ENCODE data around the gene PITPNC1. TPM values are rescaled to one million over a fixed set of nuclear protein-coding genes. Genes with fewer than 3 reads are reported as not detected.
A peak's percentile ranks its signal among the peaks of the same experiment; 100 is the strongest.

Gene PITPNC1
- total and polyA plus RNA-seq, 2 donors (not counting 3 experiments of a cell fraction or from before 2014, with no cell fraction given), result 2.4 to 9.6 TPM

- dilution Hi-C loops (cut with MboI; ENCODE audit: extremely low pct_ligation_motif_present, low sequenced_read_pairs), result no loop called here
- Histone ChIP-seq H3K36me3 (ENCODE audit: control insufficient read depth in 2 of 2, extremely low read depth in 1 of 2, insufficient read depth in 2 of 2, low read length in 2 of 2) (no peaks in the 10 kb centered on the region), H3K4me1 (ENCODE audit: control insufficient read depth, extremely low read depth, insufficient read depth, low read length) (peaks cover 3% of the 10 kb centered on the region), H3K27ac (ENCODE audit: insufficient read depth, low read depth, low read length) (no peak overlapping the region), H4K20me1 (replicated peaks; ENCODE audit: control insufficient read depth, extremely low read depth, insufficient read depth, low read length) (no peaks in the 10 kb centered on the region), H3K9ac (replicated peaks; ENCODE audit: extremely low read depth, insufficient read depth, low read length) (no peak overlapping the region), H3K9me1 (replicated peaks; ENCODE audit: control insufficient read depth, extremely low read depth, insufficient read depth, low read length) (no peaks in the 10 kb centered on the region), H3K4me2 (ENCODE audit: insufficient read depth, low read length) (no peak overlapping the region), H3K4me3 (replicated peaks in 1 of 3; ENCODE audit: insufficient read depth in 1 of 3, low read depth in 1 of 3, low read length in 3 of 3) (no peak overlapping the region), H3K79me2 (ENCODE audit: control insufficient read depth, insufficient read depth, low read length) (no peaks in the 10 kb centered on the region), H3K9me3 (replicated peaks; ENCODE audit: control insufficient read depth, insufficient read depth, low read length) (no peaks in the 10 kb centered on the region), H2AFZ (ENCODE audit: low read depth, low read length) (no peak overlapping the region), H3K27me3 (ENCODE audit: control insufficient read depth in 2 of 2, insufficient read depth in 2 of 2, low read length in 2 of 2) (peaks cover 0 to 7% of the 10 kb centered on the region in 2 experiments)
- ChIA-PET POLR2A (no interaction called here), CTCF (interaction anchor here (1.3 to 7.3 kb wide), 3 partner anchors 22 to 230 kb away, joined by 3 to 68 read pairs (median 9); partner anchors contain the start of gene PITPNC1)
- peak; percentile 61 for FAIRE-seq
- no TSS peak for BruUV-seq (replicated peaks)
- peak; percentile 80 for TF ChIP-seq GATA2 (IDR thresholded peaks at IDR 0.05; ENCODE audit: insufficient read depth, insufficient read length, low read depth, low read length)
- no peak for TF ChIP-seq FOS (IDR thresholded peaks at IDR 0.05; ENCODE audit: borderline replicate concordance, insufficient read depth, low read length)
- peak; percentile 84 for DNase-seq (ENCODE audit: low read depth, low spot score)
- intact Hi-C loops (cut with micrococcal nuclease), result no loop called here
Measured at GRCh38 chr17:67606471-67606870, 229.4 kb downstream of the PITPNC1 start.

- Histone ChIP-seq H3K4me3 (replicated peaks in 1 of 3; ENCODE audit: insufficient read depth in 1 of 3, low read depth in 1 of 3, low read length in 3 of 3) (no peak overlapping the region), H3K79me2 (ENCODE audit: control insufficient read depth, insufficient read depth, low read length) (no peaks in the 10 kb centered on the region), H3K9me3 (replicated peaks; ENCODE audit: control insufficient read depth, insufficient read depth, low read length) (no peaks in the 10 kb centered on the region), H4K20me1 (replicated peaks; ENCODE audit: control insufficient read depth, extremely low read depth, insufficient read depth, low read length) (no peaks in the 10 kb centered on the region), H3K9ac (replicated peaks; ENCODE audit: extremely low read depth, insufficient read depth, low read length) (no peak overlapping the region), H3K9me1 (replicated peaks; ENCODE audit: control insufficient read depth, extremely low read depth, insufficient read depth, low read length) (no peaks in the 10 kb centered on the region), H3K4me2 (ENCODE audit: insufficient read depth, low read length) (no peak overlapping the region), H3K27me3 (ENCODE audit: control insufficient read depth in 2 of 2, insufficient read depth in 2 of 2, low read length in 2 of 2) (peaks cover 0 to 7% of the 10 kb centered on the region in 2 experiments), H3K27ac (ENCODE audit: insufficient read depth, low read depth, low read length) (no peak overlapping the region), H3K4me1 (ENCODE audit: control insufficient read depth, extremely low read depth, insufficient read depth, low read length) (peaks cover 3% of the 10 kb centered on the region), H2AFZ (ENCODE audit: low read depth, low read length) (no peak overlapping the region), H3K36me3 (ENCODE audit: control insufficient read depth in 2 of 2, extremely low read depth in 1 of 2, insufficient read depth in 2 of 2, low read length in 2 of 2) (no peaks in the 10 kb centered on the region)
- TF ChIP-seq GATA2 (IDR thresholded peaks at IDR 0.05; ENCODE audit: insufficient read depth, insufficient read length, low read depth, low read length), result no peak
- no peak for TF ChIP-seq EZH2 (IDR thresholded peaks at IDR 0.05; ENCODE audit: borderline replicate concordance, low read depth, low read length, severe bottlenecking)
- TF ChIP-seq, protein P1, sequence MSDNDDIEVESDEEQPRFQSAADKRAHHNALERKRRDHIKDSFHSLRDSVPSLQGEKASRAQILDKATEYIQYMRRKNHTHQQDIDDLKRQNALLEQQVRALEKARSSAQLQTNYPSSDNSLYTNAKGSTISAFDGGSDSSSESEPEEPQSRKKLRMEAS (IDR thresholded peaks at IDR 0.05; ENCODE audit: insufficient read depth, insufficient read length), result no peak
- TF ChIP-seq POLR2AphosphoS5 (IDR thresholded peaks at IDR 0.05; ENCODE audit: insufficient read depth, low read depth, low read length), result no peak
- no peak for TF ChIP-seq MYC (IDR thresholded peaks at IDR 0.05; ENCODE audit: low read depth, low read length)
- TF ChIP-seq, protein P2, sequence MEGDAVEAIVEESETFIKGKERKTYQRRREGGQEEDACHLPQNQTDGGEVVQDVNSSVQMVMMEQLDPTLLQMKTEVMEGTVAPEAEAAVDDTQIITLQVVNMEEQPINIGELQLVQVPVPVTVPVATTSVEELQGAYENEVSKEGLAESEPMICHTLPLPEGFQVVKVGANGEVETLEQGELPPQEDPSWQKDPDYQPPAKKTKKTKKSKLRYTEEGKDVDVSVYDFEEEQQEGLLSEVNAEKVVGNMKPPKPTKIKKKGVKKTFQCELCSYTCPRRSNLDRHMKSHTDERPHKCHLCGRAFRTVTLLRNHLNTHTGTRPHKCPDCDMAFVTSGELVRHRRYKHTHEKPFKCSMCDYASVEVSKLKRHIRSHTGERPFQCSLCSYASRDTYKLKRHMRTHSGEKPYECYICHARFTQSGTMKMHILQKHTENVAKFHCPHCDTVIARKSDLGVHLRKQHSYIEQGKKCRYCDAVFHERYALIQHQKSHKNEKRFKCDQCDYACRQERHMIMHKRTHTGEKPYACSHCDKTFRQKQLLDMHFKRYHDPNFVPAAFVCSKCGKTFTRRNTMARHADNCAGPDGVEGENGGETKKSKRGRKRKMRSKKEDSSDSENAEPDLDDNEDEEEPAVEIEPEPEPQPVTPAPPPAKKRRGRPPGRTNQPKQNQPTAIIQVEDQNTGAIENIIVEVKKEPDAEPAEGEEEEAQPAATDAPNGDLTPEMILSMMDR (IDR thresholded peaks at IDR 0.05; ENCODE audit: extremely low read depth in 1 of 2, insufficient read depth in 1 of 2, low read depth in 1 of 2, low read length in 2 of 2), result peak in 1 of 2 donors; percentile 35
- no peak for TF ChIP-seq JUN (IDR thresholded peaks at IDR 0.05; ENCODE audit: borderline replicate concordance, insufficient read depth, insufficient read length, low read depth)
- ChIA-PET CTCF (interaction anchor here (1.3 to 7.3 kb wide), 2 partner anchors 22 to 231 kb away, joined by 3 to 68 read pairs; partner anchors contain the start of gene PITPNC1), POLR2A (no interaction called here)
- FAIRE-seq, result no peak
- dilution Hi-C loops (cut with MboI; ENCODE audit: extremely low pct_ligation_motif_present, low sequenced_read_pairs), result no loop called here
- BruUV-seq (replicated peaks), result no TSS peak
- intact Hi-C loops (cut with micrococcal nuclease), result no loop called here
- DNase-seq (ENCODE audit: low read depth, low spot score), result peak; percentile 75
Measured at GRCh38 chr17:67606896-67607604, 230.0 kb downstream of the PITPNC1 start.

Measured in endothelial cell of umbilical vein (primary cell).